Gastroesophageal sphincter (tissue), 3 donors: ENCODE results near the gene ANKRD26.

Experiments used
- CTCF ChIP-seq, 4 experiments: fragments of 200-600 bp in 2 of 4; fragments of 450-650 bp in 2 of 4; sonication (generic) in 1 of 4; IDR thresholded peaks; one replicate each; pipeline ENCODE4 v1.5.1; 2017 to 2019; ENCODE audit warnings: antibody characterized with exemption in 4 of 4, mild to moderate bottlenecking in 2 of 4, moderate library complexity in 2 of 4
- POLR2AphosphoS5 ChIP-seq: sonication (generic); formaldehyde crosslinking; IDR thresholded peaks from one replicate; pipeline ENCODE4 v1.6.1; 2017; ENCODE audit warnings: antibody characterized with exemption

GRCh38 chr10:27099448-27099847 lies 846 bp downstream of the ANKRD26 start:
- no peak for TF ChIP-seq CTCF (IDR thresholded peaks at IDR 0.05)
- no peak for TF ChIP-seq POLR2AphosphoS5
